ENCODE results near the gene CCDC158. TPM values are rescaled to one million over a fixed set of nuclear protein-coding genes. Genes with fewer than 3 reads are reported as not detected.

CCDC158 gene
- total and polyA plus RNA-seq, 2 of the 8 experiments (the other 6 are each of a cell fraction or from before 2014, with no cell fraction given), result not detected

DNA sequence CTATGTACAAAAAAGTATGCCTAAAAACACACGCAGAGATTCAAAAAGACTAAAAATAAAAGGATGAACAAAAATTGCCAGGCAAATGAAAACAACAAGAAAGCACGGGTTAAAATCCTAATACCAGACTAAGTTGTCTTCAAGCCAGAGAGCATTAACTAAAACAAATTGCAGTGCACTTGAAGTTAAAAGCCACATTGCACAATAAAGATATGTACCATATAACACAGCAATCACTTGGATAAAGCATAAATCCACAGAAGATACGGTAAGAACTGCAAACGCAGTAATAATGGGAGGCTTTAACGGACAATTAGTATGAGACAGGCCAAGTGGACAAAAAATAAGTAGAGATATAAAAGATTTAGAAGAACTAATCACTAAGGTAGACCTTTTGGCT lies 14.9 kb downstream of the CCDC158 start:
- Histone ChIP-seq H4K20me1 (replicated peaks in 1 of 2; ENCODE audit: control insufficient read depth in 1 of 2, insufficient read depth in 2 of 2, low read length in 2 of 2) (no peaks in the 10 kb centered on the region), H4K5ac (ENCODE audit: insufficient read length, low read depth, low read length) (no peak overlapping the region), H2AK5ac (ENCODE audit: low read depth, low read length) (no peak overlapping the region), H3K79me2 (ENCODE audit: control insufficient read depth in 1 of 2, insufficient read depth in 2 of 2, low read length in 2 of 2) (no peaks in the 10 kb centered on the region), H3K56ac (replicated peaks; ENCODE audit: insufficient read length, low read depth, low read length) (no peak overlapping the region), H3K4me2 (ENCODE audit: insufficient read depth in 1 of 2, low read depth in 2 of 2, low read length in 2 of 2) (no peak overlapping the region), H2BK20ac (ENCODE audit: low read length) (no peak overlapping the region), H2BK12ac (ENCODE audit: low read depth, low read length) (no peak overlapping the region), H3K36me3 (ENCODE audit: control insufficient read depth in 2 of 4, insufficient read depth in 4 of 4, low read length in 3 of 4) (no peaks in the 10 kb centered on the region), H3K9me3 (ENCODE audit: insufficient read depth in 2 of 2, low read depth in 1 of 2, low read length in 1 of 2) (no peaks in the 10 kb centered on the region), H2AFZ (ENCODE audit: low read length) (no peak overlapping the region), H2BK120ac (replicated peaks; ENCODE audit: low read depth, low read length) (no peak overlapping the region), H3K9ac (replicated peaks in 1 of 4; ENCODE audit: extremely low read depth in 1 of 4, low read depth in 3 of 4, low read length in 3 of 4) (no peak overlapping the region), H3K23ac (ENCODE audit: insufficient read length) (no peak overlapping the region), H3K27me3 (replicated peaks in 1 of 4; ENCODE audit: control insufficient read depth in 3 of 4, extremely low read depth in 1 of 4, insufficient read depth in 3 of 4, low read length in 3 of 4) (no peaks in the 10 kb centered on the region), H3K23me2 (ENCODE audit: low read depth, low read length) (no peaks in the 10 kb centered on the region), H3K4me3 (ENCODE audit: extremely low read depth in 1 of 4, insufficient read depth in 2 of 4, low read depth in 3 of 4, low read length in 4 of 4) (no peak overlapping the region), H2BK5ac (ENCODE audit: low read depth, low read length) (no peak overlapping the region), H3K79me1 (ENCODE audit: low read depth, low read length) (no peaks in the 10 kb centered on the region), H4K8ac (ENCODE audit: extremely low read depth, insufficient read depth, low read length) (no peak overlapping the region), H3K4me1 (replicated peaks in 1 of 4; ENCODE audit: control insufficient read depth in 3 of 4, insufficient read depth in 4 of 4, low read length in 3 of 4) (0 out of 7 replicates have a peak, but pooled peaks cover 0 to under 1% (median 0%) of the 10 kb centered on the region in 4 experiments), H2BK15ac (ENCODE audit: low read length) (no peak overlapping the region), H3K4ac (replicated peaks; ENCODE audit: insufficient read length, low read depth, low read length) (no peak overlapping the region), H3K14ac (ENCODE audit: insufficient read length) (no peak overlapping the region), H3K27ac (ENCODE audit: low read depth, low read length) (no peak overlapping the region), H3K18ac (ENCODE audit: extremely low read depth, low read length) (no peak overlapping the region), H4K91ac (replicated peaks; ENCODE audit: insufficient read length, low read length) (no peak overlapping the region)
- TF ChIP-seq POLR2A (IDR thresholded peaks at IDR 0.05; ENCODE audit: control extremely low read depth in 1 of 2, low read depth in 2 of 2, low read length in 2 of 2) (no peak), SIX5 (IDR thresholded peaks at IDR 0.05; ENCODE audit: low read depth, low read length) (no peak), TAF7 (optimal IDR thresholded peaks at IDR 0.05; ENCODE audit: borderline replicate concordance, low read depth, low read length) (no peak), KDM4A (IDR thresholded peaks at IDR 0.05; ENCODE audit: low read depth, low read length, severe bottlenecking) (no peak), CHD2 (IDR thresholded peaks at IDR 0.05; ENCODE audit: low read length) (no peak), BCL11A (IDR thresholded peaks at IDR 0.05; ENCODE audit: low read depth in 2 of 2, low read length in 2 of 2) (no peak)
- 88% methylated on average over 5 of the region's 5 CpGs; no CpG with 5 or more reads in 1 of the 2 experiments for WGBS, 2 experiments (ENCODE audit: extremely low coverage in 1 of 2, insufficient coverage in 1 of 2, insufficient read length in 1 of 2, insufficient replicate concordance in 2 of 2, low coverage in 1 of 2, low lambda C conversion rate in 2 of 2, missing lambda C conversion rate in 1 of 2)
- FAIRE-seq, result no peak
- ChIA-PET POLR2A (ENCODE audit: partially characterized antibody) (no interaction called here), CTCF (ENCODE audit: partially characterized antibody) (no interaction called here)
- no peak for DNase-seq (ENCODE audit: low read depth in 1 of 2, low spot score in 2 of 2)

All from H1 (cell line).